DMS114 treated with DMSO at 0.1 percent for 48 hours (cell line): ENCODE measurements around the gene SPX.

Experiments
- DNase-seq: peaks from one replicate; lab custom pipeline; 2025; ENCODE audit not compliant: unreplicated experiment; lab: John Stamatoyannopoulos, UW

The SPX gene

DNA sequence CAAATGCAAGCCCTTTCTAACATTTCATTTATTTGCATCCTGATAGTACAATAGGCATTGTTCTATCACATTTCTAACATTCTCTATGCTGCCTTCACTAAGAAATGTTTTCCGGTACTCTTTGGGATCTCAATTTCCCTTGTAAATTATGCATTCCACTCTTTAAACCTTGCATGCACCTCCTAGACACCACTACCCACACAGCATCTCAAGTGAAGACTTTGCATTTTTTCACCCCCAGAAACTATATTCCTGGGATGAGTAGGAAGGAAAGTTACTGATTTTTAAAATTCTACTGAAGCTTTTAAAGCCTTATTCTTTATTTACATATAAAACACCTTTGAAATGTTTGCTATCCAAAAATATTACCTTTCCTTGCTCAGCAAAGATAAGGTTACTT is 51.4 kb downstream of the SPX start:
- no peak for DNase-seq

DNA sequence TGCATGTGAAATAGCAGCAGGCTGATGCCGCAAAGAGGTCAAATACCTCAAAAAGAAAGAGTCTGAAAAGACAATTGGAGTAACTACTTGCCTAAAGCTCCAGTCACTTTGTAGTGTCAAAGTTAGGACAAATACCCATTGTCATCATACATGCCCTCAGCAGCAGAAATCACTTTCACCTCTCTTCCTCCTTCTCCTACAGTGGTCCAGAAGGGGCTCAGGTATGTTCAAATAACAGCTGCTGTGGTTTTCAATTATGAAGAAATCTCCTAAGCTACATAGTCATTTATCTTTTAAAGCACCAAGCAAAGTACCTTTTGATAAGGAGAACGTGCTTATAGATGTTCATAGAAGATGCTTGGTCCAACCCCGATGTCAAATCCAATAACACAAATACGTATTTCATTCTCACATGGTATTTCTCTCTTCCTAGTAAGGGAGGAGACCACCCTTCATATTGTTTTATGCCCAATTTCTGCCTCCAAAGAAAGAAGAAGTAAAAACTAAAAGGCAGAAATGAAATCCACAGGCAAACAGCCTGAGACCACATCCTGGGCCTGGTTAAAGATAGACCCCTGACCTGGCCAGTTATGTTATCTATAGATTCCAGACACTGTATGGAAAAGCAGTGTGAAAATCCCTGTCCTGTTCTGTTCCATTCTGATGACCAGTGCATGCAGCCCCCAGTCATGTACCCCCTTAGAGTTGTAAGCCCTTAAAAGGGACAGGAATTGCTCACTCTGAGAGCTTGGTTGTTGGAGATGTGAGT is 54.8 kb downstream of the SPX start:
- no peak for DNase-seq
